Adrenal gland (tissue), 12 donors: Measurements from ENCODE around the gene AR. TPM values are rescaled to one million over a fixed set of nuclear protein-coding genes. Genes with fewer than 3 reads are reported as not detected.
"Not testable (repeated sequence)": the region's sequence is repeated elsewhere in the genome, so short reads cannot be mapped to it uniquely, and the experiment has no call there.

ENCODE experiments used
- DNase-seq, 7 donors: peaks; one replicate each; pipeline ENCODE4 v3.0.0-alpha.2; 2019 to 2020
- H3K27ac ChIP-seq, 5 donors: fragments of 200-600 bp; sonication (generic) in 4 of 5; 1 replicate in 3 of 5; 2 replicates in 2 of 5; pipeline versions ENCODE4 v1.5.1 to v1.8.0; 2016 to 2020; ENCODE audit warnings: mild to moderate bottlenecking in 1 of 5
- H3K27me3 ChIP-seq: fragments of 200-600 bp; 2 replicates; pipeline ENCODE4 v1.8.0; 2021
- H3K36me3 ChIP-seq, 2 donors: fragments of 200-600 bp; replicated peaks in 1 of 2; 1 replicate in 1 of 2; 2 replicates in 1 of 2; pipeline versions ENCODE4 v1.5.1 to v1.8.0; 2018 to 2022
- H3K4me1 ChIP-seq, 2 donors: fragments of 200-600 bp; replicated peaks in 1 of 2; 1 replicate in 1 of 2; 2 replicates in 1 of 2; pipeline versions ENCODE4 v1.5.1 to v1.8.0; 2018 to 2021
- H3K4me3 ChIP-seq, 4 donors: fragments of 200-600 bp; sonication (generic) in 3 of 4; one replicate each; pipeline ENCODE4 v1.5.1; 2016 to 2018
- H3K9me3 ChIP-seq, 3 donors: fragments of 200-600 bp; sonication (generic) in 1 of 3; replicated peaks in 1 of 3; 1 replicate in 2 of 3; 2 replicates in 1 of 3; pipeline versions ENCODE4 v1.5.1 to v1.8.0; 2016 to 2021
- CTCF ChIP-seq, 6 experiments: fragments of 450-650 bp in 4 of 6; fragments of 200-600 bp in 2 of 6; sonication (generic) in 1 of 6; IDR thresholded peaks; 1 replicate in 5 of 6; 2 replicates in 1 of 6; pipeline versions ENCODE4 v1.5.1 to v1.8.0; 2016 to 2021; ENCODE audit warnings: antibody characterized with exemption in 6 of 6, mild to moderate bottlenecking in 2 of 6, moderate library complexity in 1 of 6
- POLR2A ChIP-seq, 2 donors: fragments of 450-650 bp; IDR thresholded peaks; one replicate each; pipeline ENCODE4 v1.6.1; 2017; ENCODE audit warnings: antibody characterized with exemption in 2 of 2, mild to moderate bottlenecking in 2 of 2, moderate library complexity in 1 of 2
- whole genome bisulfite sequencing, 4 donors: extraction: QIAGEN DNeasy Blood & Tissue Kit in 2 of 4; methylation state at CpG; one replicate each; pipeline versions ENCODE4 v1.1.5 to v1.1.7; 2013 to 2017; 5-methylcytosine and 5-hydroxymethylcytosine counted together
- intact Hi-C, 2 donors: fragments of 100-400 bp; cut with DNase I; formaldehyde crosslinking; loops; one replicate each; pipeline versions ENCODE4 v1.14.1 to v1.15.0; 2022 to 2023
- polyA plus RNA-seq, 3 donors: library from polyadenylated mRNA; stranded (reverse); fragments of 200-250 nt in 2 of 3; fragments of 350-450 nt in 1 of 3; fragmentation: Illumina TruSeq in 1 of 3; extraction: RNeasy Lipid Tissue Mini Kit (QIAGEN cat#74804) in 1 of 3; gene quantifications; one replicate each; pipeline ENCODE4 v1.2.3, GENCODE V29; 2013 to 2014
- total RNA-seq, 9 donors: library from RNA; depleted of rRNA in 4 of 9; stranded (reverse); fragments of >200 nt in 4 of 9; fragments of 120-200 nt in 1 of 9; fragmentation: NEBNext Ultra II Directional in 1 of 9; extraction: Animal tissue kit (Norgen Biotek cat#: 25700) in 1 of 9; gene quantifications; one replicate each; pipeline versions ENCODE4 v1.1.0 to v1.2.4, GENCODE V29; 2013 to 2023
- donor health status: healthy with polysubstance abuse.
- donor health status: Bipolar disorder and iron deficiency.
- donor health status: DM: yes; HTN: yes; CAD: no.
- donor health status: DM: no; HTN: no; CAD: no.
- donor health status: DM: no; HTN: no; CAD: no.
- donor health status: DM: yes; HTN: yes; CAD: no.

Gene AR
- total and polyA plus RNA-seq, 12 donors = 0.64 to 7.5 (median 2.9) TPM

DNA sequence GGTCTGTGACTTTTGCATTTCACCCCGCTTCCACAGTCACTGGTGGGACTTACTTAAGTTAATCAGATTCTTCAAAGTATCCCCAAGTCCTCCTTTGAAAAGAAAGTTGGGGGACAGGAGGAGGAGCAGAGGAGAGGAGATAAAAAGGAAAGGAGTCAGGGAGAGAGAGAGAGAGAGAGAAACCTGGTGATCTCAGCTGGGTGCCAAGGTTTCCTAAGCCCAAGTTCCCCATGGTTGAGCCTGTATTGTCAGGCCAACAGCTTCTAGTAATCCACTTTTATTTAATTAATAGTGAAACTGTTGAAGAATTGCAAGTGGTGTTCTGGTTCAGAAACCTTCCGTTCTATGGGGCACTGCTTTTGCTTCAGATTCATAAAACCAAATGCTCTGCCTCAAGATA lies 91.6 kb downstream of the AR start:
- no peaks in the 10 kb centered on the region for H3K9me3 ChIP-seq
- no peaks in the 10 kb centered on the region for H3K27me3 ChIP-seq
- H3K36me3 ChIP-seq = no peaks in the 10 kb centered on the region
- 67 to 88% (median 76%) methylated on average over 2 of the region's 2 CpGs for WGBS, 4 donors
- TF ChIP-seq POLR2A (IDR thresholded peaks at IDR 0.05) (no peak), CTCF (IDR thresholded peaks at IDR 0.05) (no peak)
- H3K4me3 ChIP-seq = no peak overlapping the region
- no peak overlapping the region for H3K27ac ChIP-seq
- no peaks in the 10 kb centered on the region for H3K4me1 ChIP-seq
- intact Hi-C loops = no loop called here
- DNase-seq = no peak

GRCh38 chrX:67636532-67636931 lies 92.7 kb downstream of the AR start:
- intact Hi-C loops = no loop called here
- no peaks in the 10 kb centered on the region for H3K9me3 ChIP-seq
- no peak for DNase-seq
- TF ChIP-seq CTCF (IDR thresholded peaks at IDR 0.05) = no peak
- H3K27me3 ChIP-seq = no peaks in the 10 kb centered on the region
- H3K4me3 ChIP-seq = no peak overlapping the region
- H3K36me3 ChIP-seq = no peaks in the 10 kb centered on the region
- H3K4me1 ChIP-seq = no peaks in the 10 kb centered on the region
- no peak overlapping the region for H3K27ac ChIP-seq

- H3K27ac ChIP-seq, H3K4me1 ChIP-seq, DNase-seq, H3K36me3 ChIP-seq, H3K4me3 ChIP-seq, H3K9me3 ChIP-seq, intact Hi-C loops, H3K27me3 ChIP-seq: not testable (repeated sequence)
- WGBS, 4 donors = 83 to 97% (median 89%) methylated on average over 2 to 3 of the region's 3 CpGs
Measured at GRCh38 chrX:67637293-67637692, 93.5 kb downstream of the AR start.

- intact Hi-C loops = no loop called here
- 72 to 84% (median 77%) methylated on average over 4 of the region's 4 CpGs for WGBS, 4 donors
- no peak overlapping the region for H3K27ac ChIP-seq
- no peaks in the 10 kb centered on the region for H3K9me3 ChIP-seq
- no peak for DNase-seq
- H3K36me3 ChIP-seq = no peaks in the 10 kb centered on the region
- H3K4me3 ChIP-seq = no peak overlapping the region
- no peaks in the 10 kb centered on the region for H3K4me1 ChIP-seq
- peaks cover 12% of the 10 kb centered on the region for H3K27me3 ChIP-seq
- TF ChIP-seq POLR2A (IDR thresholded peaks at IDR 0.05) (no peak), CTCF (IDR thresholded peaks at IDR 0.05) (no peak)
Measured at GRCh38 chrX:67648361-67648760, 104.5 kb downstream of the AR start.

- Histone ChIP-seq H3K9me3 (no peaks in the 10 kb centered on the region), H3K27me3 (peaks cover 4% of the 10 kb centered on the region), H3K27ac (no peak overlapping the region), H3K36me3 (no peaks in the 10 kb centered on the region), H3K4me1 (no peaks in the 10 kb centered on the region), H3K4me3 (no peak overlapping the region)
- no peak for DNase-seq
- WGBS, 4 donors = 56 to 89% (median 67%) methylated on average over 5 to 6 of the region's 6 CpGs
- no peak for TF ChIP-seq CTCF (IDR thresholded peaks at IDR 0.05)
- TF ChIP-seq POLR2A (IDR thresholded peaks at IDR 0.05) = no peak
- intact Hi-C loops = no loop called here
Measured at GRCh38 chrX:67651437-67652142, 107.8 kb downstream of the AR start.
